ENCODE measurements around the gene KCNIP1.

Gene KCNIP1

DNA sequence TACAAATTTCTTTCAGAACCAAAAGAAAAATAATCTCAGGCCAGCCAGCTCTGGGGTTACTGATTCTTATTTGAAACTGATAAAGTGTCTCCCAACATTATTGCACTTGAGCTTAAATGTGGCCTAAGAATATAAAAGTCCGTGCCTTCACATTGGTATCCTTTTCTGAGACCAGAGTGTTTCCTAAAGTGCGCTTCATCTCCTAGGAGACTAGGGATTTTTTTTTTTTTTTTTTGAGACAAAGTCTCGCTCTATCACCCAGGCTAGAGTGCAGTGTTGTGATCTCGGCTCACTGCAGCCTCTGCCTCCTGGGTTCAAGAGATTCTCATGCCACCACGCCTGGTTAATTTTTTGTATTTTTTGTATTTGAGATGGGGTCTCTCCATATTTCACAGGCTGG, 23.6 kb upstream of the KCNIP1 start:
- no peak overlapping the region for H3K4me3 ChIP-seq (replicated peaks; ENCODE audit: insufficient read depth, low read length)
- H3K27me3 ChIP-seq (ENCODE audit: insufficient read depth, poor library complexity, severe bottlenecking): peaks cover 7% of the 10 kb centered on the region
- TF ChIP-seq, protein P1, sequence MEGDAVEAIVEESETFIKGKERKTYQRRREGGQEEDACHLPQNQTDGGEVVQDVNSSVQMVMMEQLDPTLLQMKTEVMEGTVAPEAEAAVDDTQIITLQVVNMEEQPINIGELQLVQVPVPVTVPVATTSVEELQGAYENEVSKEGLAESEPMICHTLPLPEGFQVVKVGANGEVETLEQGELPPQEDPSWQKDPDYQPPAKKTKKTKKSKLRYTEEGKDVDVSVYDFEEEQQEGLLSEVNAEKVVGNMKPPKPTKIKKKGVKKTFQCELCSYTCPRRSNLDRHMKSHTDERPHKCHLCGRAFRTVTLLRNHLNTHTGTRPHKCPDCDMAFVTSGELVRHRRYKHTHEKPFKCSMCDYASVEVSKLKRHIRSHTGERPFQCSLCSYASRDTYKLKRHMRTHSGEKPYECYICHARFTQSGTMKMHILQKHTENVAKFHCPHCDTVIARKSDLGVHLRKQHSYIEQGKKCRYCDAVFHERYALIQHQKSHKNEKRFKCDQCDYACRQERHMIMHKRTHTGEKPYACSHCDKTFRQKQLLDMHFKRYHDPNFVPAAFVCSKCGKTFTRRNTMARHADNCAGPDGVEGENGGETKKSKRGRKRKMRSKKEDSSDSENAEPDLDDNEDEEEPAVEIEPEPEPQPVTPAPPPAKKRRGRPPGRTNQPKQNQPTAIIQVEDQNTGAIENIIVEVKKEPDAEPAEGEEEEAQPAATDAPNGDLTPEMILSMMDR (IDR thresholded peaks at IDR 0.05; ENCODE audit: insufficient read depth, low read length): no peak
- TF ChIP-seq, protein P2, sequence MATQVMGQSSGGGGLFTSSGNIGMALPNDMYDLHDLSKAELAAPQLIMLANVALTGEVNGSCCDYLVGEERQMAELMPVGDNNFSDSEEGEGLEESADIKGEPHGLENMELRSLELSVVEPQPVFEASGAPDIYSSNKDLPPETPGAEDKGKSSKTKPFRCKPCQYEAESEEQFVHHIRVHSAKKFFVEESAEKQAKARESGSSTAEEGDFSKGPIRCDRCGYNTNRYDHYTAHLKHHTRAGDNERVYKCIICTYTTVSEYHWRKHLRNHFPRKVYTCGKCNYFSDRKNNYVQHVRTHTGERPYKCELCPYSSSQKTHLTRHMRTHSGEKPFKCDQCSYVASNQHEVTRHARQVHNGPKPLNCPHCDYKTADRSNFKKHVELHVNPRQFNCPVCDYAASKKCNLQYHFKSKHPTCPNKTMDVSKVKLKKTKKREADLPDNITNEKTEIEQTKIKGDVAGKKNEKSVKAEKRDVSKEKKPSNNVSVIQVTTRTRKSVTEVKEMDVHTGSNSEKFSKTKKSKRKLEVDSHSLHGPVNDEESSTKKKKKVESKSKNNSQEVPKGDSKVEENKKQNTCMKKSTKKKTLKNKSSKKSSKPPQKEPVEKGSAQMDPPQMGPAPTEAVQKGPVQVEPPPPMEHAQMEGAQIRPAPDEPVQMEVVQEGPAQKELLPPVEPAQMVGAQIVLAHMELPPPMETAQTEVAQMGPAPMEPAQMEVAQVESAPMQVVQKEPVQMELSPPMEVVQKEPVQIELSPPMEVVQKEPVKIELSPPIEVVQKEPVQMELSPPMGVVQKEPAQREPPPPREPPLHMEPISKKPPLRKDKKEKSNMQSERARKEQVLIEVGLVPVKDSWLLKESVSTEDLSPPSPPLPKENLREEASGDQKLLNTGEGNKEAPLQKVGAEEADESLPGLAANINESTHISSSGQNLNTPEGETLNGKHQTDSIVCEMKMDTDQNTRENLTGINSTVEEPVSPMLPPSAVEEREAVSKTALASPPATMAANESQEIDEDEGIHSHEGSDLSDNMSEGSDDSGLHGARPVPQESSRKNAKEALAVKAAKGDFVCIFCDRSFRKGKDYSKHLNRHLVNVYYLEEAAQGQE (IDR thresholded peaks at IDR 0.05; ENCODE audit: insufficient replicate concordance, low read depth): no peak
- TF ChIP-seq GABPA (IDR thresholded peaks at IDR 0.05; ENCODE audit: low read depth) (no peak), POLR2AphosphoS5 (IDR thresholded peaks at IDR 0.05; ENCODE audit: low read depth) (no peak), SPI1 (IDR thresholded peaks at IDR 0.05; ENCODE audit: borderline replicate concordance, low read depth) (no peak)
- DNase-seq (ENCODE audit: low read depth in 1 of 2, low spot score in 1 of 2): no peak
- no peak overlapping the region for H3K27ac ChIP-seq (replicated peaks)

DNA sequence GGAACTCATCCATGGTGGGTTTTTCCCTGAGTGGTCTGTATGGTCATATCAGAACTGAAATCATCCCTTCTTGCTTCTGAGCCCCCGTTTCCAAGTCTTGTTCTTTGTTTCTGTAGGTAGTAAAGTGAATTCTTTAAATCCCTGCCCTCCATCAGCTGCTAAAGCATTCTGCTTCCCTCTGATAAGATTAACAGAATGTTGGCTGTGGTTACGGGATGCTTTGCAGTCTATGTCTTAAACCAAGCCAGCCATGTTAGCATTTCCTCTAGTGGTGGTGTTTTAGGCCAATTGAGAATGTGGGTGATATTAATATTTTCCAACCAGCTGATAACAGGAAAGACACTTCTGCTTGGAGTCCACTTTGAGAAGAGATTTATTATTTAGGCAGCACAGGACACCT, 22.0 kb upstream of the KCNIP1 start:
- Histone ChIP-seq H3K27me3 (ENCODE audit: insufficient read depth, poor library complexity, severe bottlenecking) (peaks cover 7% of the 10 kb centered on the region), H3K27ac (replicated peaks) (no peak overlapping the region), H3K4me3 (replicated peaks; ENCODE audit: insufficient read depth, low read length) (no peak overlapping the region)
- no peak for TF ChIP-seq POLR2AphosphoS5 (IDR thresholded peaks at IDR 0.05; ENCODE audit: low read depth)
- TF ChIP-seq, protein P1 (IDR thresholded peaks at IDR 0.05; ENCODE audit: insufficient read depth, low read length): no peak
- no peak for TF ChIP-seq GABPA (IDR thresholded peaks at IDR 0.05; ENCODE audit: low read depth)
- TF ChIP-seq, protein P2 (IDR thresholded peaks at IDR 0.05; ENCODE audit: insufficient replicate concordance, low read depth): no peak
- no peak for TF ChIP-seq SPI1 (IDR thresholded peaks at IDR 0.05; ENCODE audit: borderline replicate concordance, low read depth)
- no peak for DNase-seq (ENCODE audit: low read depth in 1 of 2, low spot score in 1 of 2)

DNA sequence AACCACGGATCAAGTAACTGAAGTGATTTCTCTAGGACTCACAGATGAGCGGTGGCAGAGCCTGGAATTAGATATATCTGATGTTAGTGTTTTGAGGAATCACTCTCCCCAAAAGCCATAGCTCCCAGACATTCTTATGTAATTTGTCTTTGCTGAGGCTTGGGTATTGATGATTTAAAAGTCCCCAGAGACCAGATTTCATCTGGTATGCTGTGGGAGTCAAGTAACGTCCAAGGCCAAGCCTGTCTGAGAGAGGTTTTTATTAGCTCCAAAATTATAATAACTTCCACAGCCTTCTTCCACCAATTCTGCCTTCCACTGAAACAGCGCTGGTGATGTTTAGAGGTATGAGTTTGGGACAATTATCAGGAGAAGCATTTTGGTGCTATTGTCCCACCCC, 21.3 kb upstream of the KCNIP1 start:
- H3K27ac ChIP-seq (replicated peaks): no peak overlapping the region
- no peak overlapping the region for H3K4me3 ChIP-seq (replicated peaks; ENCODE audit: insufficient read depth, low read length)
- H3K27me3 ChIP-seq (ENCODE audit: insufficient read depth, poor library complexity, severe bottlenecking): peaks cover 7% of the 10 kb centered on the region
- no peak for DNase-seq (ENCODE audit: low read depth in 1 of 2, low spot score in 1 of 2)
- TF ChIP-seq SPI1 (IDR thresholded peaks at IDR 0.05; ENCODE audit: borderline replicate concordance, low read depth) (no peak), POLR2AphosphoS5 (IDR thresholded peaks at IDR 0.05; ENCODE audit: low read depth) (no peak), GABPA (IDR thresholded peaks at IDR 0.05; ENCODE audit: low read depth) (no peak)
- TF ChIP-seq, protein P1 (IDR thresholded peaks at IDR 0.05; ENCODE audit: insufficient read depth, low read length): no peak
- TF ChIP-seq, protein P2 (IDR thresholded peaks at IDR 0.05; ENCODE audit: insufficient replicate concordance, low read depth): no peak

Data from HL-60 (cell line).